DMS53 (cell line): Measurements from ENCODE around the gene WDR62.

Experiments used
- DNase-seq: peaks from one replicate; lab custom pipeline; 2025; lab: John Stamatoyannopoulos, UW

Gene WDR62

GRCh38 chr19:36079389-36079945 is 24.8 kb downstream of the WDR62 start:
- DNase-seq = no peak

- DNase-seq = no peak
Measured at GRCh38 chr19:36081385-36081784, 26.7 kb downstream of the WDR62 start.

GRCh38 chr19:36081894-36082293 is 27.2 kb downstream of the WDR62 start:
- no peak for DNase-seq

GRCh38 chr19:36082916-36083315 is 28.2 kb downstream of the WDR62 start:
- no peak for DNase-seq

- DNase-seq = no peak
Measured at GRCh38 chr19:36084231-36085009, 29.7 kb downstream of the WDR62 start.

- no peak for DNase-seq
Measured at GRCh38 chr19:36086326-36086725, 31.6 kb downstream of the WDR62 start.

GRCh38 chr19:36089847-36090246 is 35.1 kb downstream of the WDR62 start:
- DNase-seq = no peak

GRCh38 chr19:36090910-36091695 is 36.4 kb downstream of the WDR62 start:
- DNase-seq = no peak

GRCh38 chr19:36092566-36092965 is 37.9 kb downstream of the WDR62 start:
- DNase-seq = no peak

GRCh38 chr19:36093146-36093662 is 38.5 kb downstream of the WDR62 start:
- DNase-seq = no peak

GRCh38 chr19:36093687-36094086 is 39.0 kb downstream of the WDR62 start:
- DNase-seq = no peak

GRCh38 chr19:36097036-36097435 is 42.3 kb downstream of the WDR62 start:
- DNase-seq = no peak

GRCh38 chr19:36099166-36099785 is 44.6 kb downstream of the WDR62 start:
- no peak for DNase-seq

GRCh38 chr19:36100476-36100875 is 45.8 kb downstream of the WDR62 start:
- no peak for DNase-seq

GRCh38 chr19:36101550-36102327 is 47.0 kb downstream of the WDR62 start:
- DNase-seq = no peak

GRCh38 chr19:36103040-36103626 is 48.4 kb downstream of the WDR62 start:
- DNase-seq = no peak

- no peak for DNase-seq
Measured at GRCh38 chr19:36103842-36104552, 49.3 kb downstream of the WDR62 start.

GRCh38 chr19:36106441-36106840 is 51.7 kb downstream of the WDR62 start:
- DNase-seq = no peak

GRCh38 chr19:36106991-36107390 is 52.3 kb downstream of the WDR62 start:
- DNase-seq = no peak

- no peak for DNase-seq
Measured at GRCh38 chr19:36108684-36109083, 54.0 kb downstream of the WDR62 start.
